CD1c-positive myeloid dendritic cell (primary cell): ENCODE data around the gene ZNF337.
A peak's percentile ranks its signal among the peaks of the same experiment; 100 is the strongest.
"Not testable (repeated sequence)": the region's sequence is repeated elsewhere in the genome, so short reads cannot be mapped to it uniquely, and the experiment has no call there.

Source experiments
- DNase-seq: peaks from one replicate; pipeline ENCODE4 v3.0.0-alpha.2; 2016; ENCODE audit errors: extremely low spot score

ZNF337 gene

DNA sequence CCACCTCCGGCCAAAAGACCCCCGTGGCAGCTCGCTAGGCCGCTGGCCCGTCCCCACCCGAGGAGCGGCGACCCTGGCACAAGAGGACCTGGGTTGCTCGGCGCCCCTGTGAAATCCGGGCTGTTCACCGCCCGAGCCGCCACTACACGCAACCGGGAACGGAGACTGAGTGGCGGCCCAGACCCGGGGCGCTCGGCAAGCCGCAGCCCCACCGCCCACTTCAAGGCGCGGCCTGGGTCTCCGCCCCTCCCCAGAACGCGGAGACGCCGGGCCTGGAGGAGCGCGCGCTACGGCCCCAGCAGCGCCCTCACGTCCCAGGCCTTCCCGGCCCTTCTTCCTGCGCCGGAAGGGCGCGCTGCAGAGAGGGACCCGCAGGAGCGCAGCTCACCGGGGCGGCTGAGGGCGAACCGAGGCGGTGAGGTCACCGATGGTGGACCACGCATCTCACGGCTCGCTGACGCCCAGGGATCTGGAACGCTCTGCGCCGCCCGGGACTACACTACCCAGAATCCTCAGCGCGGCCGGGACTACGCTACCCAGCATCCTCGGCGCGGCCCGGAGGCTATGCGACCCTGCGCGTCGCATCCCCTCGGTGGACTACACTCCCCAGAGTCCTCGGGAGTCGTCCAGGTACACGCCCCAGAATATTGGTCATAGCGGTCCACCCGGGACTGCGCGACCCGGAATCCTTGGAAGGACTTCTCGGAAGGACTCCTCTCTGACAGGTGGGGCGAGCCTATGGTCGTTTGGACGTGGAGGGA, at the start of gene ZNF337:
Gene ZNF337, minus strand, starts transcription at position 483 of the 761 bp plus-strand sequence. CDS start 10,436 bp downstream, outside the sequence.
- DNase-seq: peak; percentile 95

DNA sequence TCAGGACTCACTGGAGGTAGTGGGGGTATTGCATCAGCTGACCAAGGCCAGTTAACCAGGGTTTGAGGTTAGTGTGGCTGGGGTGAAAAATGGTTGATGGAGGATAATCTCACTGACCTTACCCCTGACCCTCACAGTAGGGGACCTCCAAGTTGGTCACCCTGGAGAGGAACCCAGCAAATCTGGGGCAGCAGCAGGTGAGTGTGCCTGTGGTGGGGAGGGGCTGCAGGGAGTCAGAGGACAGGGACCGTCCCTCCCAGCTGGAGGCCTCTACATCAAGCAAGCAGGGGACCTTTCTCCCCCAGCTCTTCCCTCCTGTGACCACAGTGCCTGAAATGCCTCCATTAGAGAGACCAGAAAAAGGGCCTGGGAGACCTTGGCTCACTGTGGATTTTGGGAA, 49.1 kb upstream of the ZNF337 start:
- no peak for DNase-seq

DNA sequence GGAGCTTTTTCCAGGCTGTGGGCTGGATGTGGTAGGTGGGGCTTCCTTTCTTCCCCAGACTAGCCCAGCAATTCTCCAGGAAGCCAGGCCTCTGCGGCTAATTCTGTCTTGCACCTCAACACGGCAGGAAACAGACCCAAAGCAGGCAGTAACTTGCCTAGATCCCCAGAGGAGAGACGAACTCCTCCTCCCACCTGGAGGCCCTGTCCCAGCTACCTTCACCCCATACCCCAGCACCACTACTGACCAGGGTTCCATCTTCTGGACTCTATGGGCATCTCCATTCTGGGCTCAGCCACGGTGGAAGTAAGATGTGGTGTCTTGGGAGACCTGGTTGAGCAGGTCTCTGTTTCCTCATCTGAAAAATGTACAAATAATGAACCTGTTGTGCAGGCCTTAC, 48.4 kb upstream of the ZNF337 start:
- DNase-seq: no peak

DNA sequence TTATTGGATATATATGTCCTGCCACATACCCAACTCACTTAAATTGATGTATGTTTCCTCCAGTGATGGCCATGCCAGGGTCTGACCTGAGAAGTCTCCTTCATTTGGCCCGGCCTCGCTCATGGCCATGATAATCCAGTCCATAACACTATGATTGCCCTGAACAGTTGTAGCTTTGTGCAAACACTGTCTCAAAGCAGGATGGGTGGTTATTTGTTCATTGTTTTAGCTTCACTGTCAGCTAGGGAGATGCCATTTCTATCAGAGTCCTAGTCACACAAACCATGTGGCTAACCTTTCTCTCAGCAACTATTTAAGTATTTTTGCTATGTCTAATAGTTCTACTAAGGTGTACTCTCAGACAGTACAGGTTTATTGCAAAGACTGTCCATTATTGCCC, 47.6 kb upstream of the ZNF337 start:
- DNase-seq: no peak

DNA sequence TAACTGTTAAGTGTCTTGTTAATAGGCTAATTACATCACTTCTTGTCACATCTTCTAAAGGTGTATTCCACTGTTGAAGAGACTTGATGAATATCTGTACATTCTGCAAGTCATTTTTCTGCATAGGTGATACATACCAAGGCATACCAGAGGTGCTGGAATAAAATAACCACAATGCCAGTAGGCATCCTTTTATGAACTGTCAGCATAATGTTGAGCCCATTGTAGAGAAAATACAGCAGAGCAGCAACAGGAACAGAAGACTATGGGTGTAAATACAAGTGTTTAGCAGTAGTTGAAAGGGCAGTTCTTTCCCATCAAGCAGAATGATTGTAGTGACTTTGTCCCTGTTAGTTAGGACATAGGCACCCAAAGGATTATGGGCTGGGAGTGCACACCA, 44.4 kb upstream of the ZNF337 start:
- DNase-seq: no peak

DNA sequence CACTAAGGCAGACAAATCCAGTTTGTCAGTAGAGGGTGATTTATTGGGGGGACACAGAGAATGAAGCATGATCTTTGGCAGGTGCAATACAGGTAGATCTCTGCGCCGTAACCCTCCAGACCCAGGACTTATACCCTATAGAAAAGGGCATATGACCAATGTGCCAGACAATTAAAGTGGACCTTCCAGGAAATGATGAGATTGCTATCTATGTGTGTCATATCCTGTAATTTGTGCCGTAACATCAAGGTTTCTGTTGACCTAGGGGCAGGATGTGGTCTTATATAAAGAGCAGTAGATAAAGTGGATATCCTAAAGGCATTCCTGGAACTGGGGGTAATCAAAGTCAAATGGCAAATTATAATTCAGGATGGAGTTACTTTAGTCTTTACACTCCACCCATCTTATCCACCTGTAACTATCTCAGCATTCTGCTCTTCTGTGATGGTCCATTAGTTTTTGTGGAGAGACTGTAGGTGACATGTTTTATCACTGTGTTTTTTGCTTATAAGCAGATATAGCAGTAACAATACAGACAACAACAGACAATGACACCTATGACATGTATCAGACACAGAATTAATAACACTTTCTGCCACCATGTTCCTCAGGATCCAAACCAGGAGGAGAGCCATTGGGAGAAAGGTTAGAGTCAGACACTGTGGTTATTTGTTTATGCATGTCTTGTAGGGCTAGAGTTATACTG, 43.1 kb upstream of the ZNF337 start:
- DNase-seq: no peak

DNA sequence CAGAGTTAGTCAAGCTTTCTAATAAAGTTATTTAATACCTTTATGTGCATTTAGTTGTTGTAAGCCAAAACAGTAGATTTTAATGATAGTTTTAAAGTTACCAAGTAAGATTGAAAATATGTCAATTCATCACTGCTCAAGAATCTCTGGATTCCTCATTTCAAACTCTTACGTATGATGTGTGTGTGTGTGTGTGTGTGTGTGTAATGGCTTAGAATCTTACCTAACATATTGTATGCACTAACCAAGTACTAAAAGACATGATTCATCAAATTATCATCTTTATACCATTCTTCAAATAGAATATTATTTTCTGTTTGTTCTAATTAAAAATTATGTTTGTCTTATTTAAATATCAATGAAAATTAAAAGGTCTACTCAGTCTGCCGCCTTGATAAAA, 41.5 kb upstream of the ZNF337 start:
- DNase-seq: no peak

DNA sequence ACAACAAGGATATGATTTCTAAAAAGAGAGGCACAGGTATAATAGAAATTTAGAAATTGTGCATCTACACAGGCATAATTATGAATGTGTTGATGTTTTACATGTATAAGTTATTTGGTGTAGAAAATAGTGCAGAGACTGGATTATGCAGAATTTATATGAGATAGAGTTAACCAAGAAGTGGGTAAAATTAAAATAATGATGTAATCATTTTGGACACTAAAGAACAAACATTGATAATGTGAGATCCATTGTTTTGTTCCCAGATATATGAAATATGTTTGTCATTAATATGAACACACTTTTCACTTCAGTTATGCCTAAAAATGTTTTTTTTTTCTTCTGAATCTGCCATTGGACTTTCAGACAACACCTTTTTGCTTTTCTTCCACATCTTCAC, 37.2 kb upstream of the ZNF337 start:
- no peak for DNase-seq

DNA sequence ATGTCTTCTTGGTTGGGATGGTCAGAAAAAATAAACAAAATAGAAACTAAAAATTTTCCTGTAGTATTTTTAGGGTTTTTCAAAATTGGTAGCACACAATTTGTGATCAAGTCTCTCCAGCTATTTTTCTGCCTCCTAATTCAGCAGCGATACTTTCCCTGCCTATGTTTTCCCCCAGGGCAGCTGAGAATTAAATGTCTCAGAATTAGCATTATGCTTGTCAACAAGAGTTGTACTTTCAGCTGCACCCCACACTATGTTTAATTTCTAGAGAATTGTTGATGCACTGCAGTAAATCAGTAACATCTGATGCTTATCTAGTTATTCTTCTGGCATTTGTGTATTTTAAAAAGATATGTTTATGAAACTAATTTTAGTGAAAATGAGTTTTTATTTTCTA, 34.2 kb upstream of the ZNF337 start:
- DNase-seq: no peak

DNA sequence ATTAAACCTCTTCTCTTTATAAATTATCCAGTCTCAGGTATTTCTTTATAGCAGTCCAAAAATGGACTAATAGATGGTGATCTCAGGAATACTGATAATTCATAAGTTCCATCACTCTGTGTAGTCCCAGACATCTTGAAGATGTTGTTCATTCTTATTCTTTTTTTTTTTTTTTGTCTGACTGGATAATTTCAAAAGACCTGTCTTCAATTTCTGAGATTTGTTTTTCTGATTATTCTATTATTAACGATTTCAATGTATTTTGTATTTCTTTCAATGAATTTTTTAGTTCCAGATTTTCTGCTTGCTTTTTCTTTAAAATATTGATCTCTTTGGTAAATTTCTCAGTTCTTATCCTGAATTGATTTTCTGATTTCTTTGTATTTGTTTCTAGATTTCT, 29.7 kb upstream of the ZNF337 start:
- DNase-seq: no peak

DNA sequence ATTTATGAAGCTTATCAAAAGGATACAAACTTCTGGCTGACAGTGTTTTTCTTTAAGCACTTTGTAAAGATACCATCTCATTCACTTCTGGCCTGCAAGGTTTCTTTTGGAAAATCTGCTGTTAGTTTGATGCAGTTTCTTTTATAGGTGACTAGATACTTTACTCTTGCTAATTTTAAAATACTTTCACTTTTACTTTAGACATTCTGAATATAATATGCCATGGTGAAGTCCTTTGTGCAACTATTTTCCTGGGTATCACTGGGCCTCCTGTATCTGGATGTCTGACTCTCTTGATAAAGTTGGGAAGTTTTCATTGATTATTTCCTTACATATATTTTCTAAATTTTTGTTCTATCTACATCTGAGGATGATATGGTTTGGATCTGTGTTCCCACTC, 29.0 kb upstream of the ZNF337 start:
- DNase-seq: no peak

DNA sequence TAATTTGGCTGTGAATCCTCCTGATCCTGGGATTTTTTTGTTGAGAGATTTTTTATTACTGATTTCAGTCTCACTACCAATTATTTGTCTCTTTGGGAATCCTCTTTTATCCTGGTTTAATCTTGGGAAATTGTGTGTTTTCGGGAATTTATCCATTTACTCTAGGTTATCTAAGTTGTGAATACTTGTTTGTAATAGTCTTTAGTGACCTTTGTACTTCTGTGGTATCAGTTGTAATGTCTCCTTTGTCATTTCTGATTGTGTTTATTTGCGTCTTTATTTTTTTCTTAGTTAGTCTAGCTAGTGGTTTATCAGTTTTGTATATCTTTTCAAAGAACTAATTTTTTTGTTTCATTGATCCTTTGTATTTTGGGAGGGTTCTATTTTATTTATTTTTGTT, 27.3 kb upstream of the ZNF337 start:
- DNase-seq: no peak

DNA sequence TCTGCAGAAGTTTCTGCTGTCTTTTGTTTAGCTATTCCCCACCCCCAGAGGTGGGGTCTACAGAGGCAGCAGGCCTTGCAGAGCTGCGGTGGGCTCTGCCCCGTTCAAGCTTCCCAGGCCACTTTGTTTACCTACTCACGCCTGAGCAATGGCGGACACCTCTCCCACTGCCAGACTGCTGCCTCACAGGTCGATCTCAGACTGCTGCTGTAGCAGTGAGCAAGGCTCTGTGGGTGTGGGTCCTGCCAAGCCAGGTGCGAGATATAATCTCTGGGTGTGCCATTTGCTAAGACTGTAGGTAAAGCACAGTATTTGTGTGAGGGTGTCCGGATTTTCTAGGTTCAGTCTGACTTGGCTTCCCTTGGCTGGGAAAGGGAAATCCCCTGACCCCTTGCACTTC, 23.6 kb upstream of the ZNF337 start:
- DNase-seq: no peak

DNA sequence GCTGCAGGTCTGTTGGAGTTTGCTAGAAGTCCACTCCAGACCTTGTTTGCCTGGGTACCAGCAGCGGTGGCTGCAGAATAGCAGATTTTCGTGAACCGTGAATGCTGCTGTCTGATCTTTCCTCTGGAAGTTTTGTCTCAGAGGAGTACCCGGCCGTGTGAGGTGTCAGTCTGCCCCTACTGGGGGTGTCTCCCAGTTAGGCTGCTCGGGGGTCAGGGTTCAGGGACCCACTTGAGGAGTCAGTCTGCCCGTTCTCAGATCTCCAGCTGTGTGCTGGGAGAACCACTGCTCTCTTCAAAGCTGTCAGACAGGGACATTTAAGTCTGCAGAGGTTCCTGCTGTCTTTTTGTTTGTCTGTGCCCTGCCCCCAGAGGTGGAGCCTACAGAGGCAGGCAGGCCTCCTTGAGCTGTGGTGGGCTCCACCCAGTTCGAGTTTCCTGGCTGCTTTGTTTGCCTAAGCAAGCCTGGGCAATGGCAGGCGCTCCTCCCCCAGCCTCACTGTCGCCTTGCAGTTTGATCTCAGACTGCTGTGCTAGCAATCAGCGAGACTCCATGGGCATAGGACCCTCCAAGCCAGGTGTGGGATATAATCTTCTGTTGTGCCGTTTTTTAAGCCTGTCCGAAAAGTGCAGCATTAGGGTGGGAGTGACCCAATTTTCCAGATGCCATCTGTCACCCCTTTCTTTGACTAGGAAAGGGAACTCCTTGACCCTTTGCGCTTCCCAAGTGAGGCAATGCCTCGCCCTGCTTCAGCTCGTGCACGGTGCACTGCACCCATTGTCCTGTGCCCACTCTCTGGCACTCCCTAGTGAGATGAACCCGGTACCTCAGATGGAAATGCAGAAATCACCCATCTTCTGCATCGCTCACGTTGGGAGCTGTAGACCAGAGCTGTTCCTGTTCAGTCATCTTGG, 22.5 kb upstream of the ZNF337 start:
- DNase-seq: not testable (repeated sequence)

DNA sequence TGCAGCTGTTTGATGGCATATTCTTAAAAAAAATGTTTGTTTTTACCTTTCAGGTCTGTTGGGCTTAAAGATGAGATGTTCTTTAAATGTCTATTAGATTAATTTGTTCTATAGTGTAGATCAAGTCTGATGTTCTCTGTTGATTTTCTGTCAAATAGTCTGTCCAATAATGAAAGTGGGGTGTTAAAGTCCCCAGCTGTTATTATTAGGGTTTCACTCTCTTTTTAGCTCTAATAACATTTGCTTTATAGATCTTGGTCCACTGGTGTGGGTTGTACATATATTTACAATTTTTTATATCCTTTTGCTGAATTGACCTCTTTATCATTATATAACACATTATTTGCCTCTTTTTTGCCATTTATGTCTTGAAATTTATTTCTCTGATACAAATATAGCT, 11.0 kb upstream of the ZNF337 start:
- no peak for DNase-seq

DNA sequence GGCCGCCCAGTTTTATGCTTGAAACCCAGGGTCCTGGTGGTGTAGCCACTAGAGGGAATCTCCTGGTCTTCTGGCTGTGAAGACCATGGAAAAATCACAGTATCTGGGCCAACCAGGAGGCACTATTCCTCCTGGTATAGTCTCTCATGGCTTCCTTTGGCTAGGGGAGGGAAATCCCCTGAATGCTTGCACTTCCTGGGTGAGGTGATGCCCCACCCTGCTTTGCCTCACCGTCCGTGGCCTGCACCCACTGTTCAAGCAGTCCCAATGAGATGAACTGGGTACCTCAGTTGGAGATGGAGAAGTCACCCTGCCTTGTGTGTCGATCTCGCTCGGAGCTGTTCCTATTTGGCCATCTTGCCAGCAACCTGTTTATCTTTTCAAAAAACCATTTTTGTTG, 10.1 kb upstream of the ZNF337 start:
- DNase-seq: no peak

DNA sequence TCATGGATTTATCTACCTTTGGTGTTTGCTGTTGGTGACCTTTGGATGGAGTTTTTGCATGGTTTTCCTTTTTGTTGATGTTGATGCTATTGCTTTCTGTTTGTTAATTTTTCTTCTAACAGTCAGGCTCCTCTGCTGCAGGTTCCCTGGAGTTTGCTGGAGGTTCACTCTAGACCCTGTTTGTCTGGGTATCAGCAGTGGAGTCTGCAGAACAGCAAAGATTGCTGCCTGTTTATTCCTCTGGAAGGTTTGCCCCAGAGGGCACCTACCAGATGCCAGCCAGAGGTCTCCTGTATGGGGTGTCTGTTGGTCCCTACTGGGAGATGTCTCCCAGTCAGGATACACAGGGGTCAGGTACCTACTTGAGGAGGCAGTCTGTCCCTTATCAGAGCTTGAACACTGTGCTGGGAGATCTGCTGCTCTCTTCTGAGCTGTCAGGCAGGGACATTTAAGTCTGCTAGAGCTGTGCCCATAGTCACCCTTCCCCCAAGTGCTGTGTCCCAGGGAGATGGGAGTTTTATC, 9.2 kb upstream of the ZNF337 start:
- DNase-seq: no peak

DNA sequence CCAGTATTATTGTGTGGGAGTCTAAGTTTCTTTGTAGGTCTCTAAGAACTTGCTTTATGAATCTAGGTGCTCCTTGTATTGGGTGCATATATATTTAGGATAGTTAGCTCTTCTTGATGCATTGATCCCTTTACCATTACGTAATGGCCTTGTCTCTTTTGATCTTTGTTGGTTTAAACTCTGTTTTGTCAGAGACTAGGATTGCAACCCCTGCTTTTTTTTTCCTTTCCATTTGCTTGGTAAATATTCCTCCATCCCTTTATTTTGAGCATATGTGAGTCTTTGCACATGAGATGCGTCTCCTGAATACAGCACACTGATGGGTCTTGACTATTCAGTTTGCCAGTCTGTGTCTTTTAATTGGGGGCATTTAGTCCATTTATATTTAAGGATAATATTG, 7.7 kb upstream of the ZNF337 start:
- DNase-seq: not testable (repeated sequence)

DNA sequence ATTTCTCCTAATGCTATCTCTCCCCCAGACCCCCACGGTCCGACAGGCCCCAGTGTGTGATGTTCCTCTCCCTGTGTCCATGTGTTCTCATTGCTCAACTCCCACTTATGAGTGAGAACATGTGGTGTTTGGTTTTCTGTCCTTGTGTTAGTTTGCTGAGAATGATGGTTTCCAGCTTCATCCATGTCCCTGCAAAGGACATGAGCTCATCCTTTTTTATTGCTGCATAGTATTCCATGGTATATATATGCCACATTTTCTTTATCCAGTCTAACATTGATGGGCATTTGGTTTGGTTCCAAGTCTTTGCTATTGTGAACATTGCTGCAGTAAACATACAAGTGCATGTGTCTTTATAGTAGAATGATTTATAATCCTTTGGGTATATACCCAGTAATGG, 4.2 kb upstream of the ZNF337 start:
- not testable (repeated sequence) for DNase-seq

DNA sequence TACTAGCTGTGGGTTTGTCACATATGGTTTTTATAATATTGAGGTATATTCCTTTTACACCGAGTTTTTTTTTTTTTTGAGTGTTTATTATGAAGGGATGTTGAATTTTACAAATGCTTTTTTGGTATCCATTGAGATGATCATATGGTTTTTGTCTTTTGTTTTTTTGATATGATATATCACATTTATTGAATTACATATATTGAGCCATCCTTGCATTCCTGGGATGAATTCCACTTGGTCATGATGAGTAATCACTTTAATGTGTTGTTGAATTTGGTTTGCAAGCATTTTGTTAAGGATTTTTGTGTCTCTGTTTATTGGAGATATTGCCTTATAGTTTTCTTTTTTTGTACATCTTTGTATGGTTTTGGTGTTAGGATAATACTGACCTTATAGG, 3.3 kb upstream of the ZNF337 start:
- DNase-seq: no peak

DNA sequence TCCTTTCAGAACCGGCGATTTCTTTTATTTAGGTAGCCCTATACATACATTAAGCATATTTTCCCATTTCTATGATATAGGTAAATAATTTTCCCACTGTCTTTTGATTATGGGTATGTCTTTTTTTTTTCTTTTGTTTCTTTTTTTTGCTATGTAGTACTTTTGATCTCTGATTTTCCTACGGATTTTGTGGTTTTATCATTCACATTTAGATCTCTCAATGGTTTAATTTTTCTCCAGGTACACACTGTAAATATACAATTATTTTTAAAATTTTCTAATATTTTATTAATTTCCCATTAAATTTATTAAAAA, 436 bp upstream of the ZNF337 start:
- no peak for DNase-seq
